ENCODE data around the gene ZNF280C. TPM values are rescaled to one million over a fixed set of nuclear protein-coding genes. Genes with fewer than 3 reads are reported as not detected.

The ZNF280C gene
- 1 to 10 TPM; 1.6 to 2.4 (median 2.1) TPM for total RNA-seq
- 0.86 TPM for polyA plus RNA-seq
- long read RNA-seq, donor 1, full-length matches to known transcripts = 1 of 2 reads
- long read RNA-seq, donor 1, partial matches to known transcripts = 0 of 2 reads
- long read RNA-seq, donor 1, other reads (novel, unspliced or antisense) = 1 of 2 reads
- long read RNA-seq, donor 2, full-length matches to known transcripts = 2 of 2 reads
- long read RNA-seq, donor 2, partial matches to known transcripts = 0 of 2 reads
- long read RNA-seq, donor 2, other reads (novel, unspliced or antisense) = 0 of 2 reads
- long read RNA-seq, donor 3, full-length matches to known transcripts = 2 of 4 reads
- long read RNA-seq, donor 3, partial matches to known transcripts = 0 of 4 reads
- long read RNA-seq, donor 3, other reads (novel, unspliced or antisense) = 2 of 4 reads
- long read RNA-seq, donor 4 = 0 reads

GRCh38 chrX:130268449-130269170 lies at the start of gene ZNF280C:
ZNF280C (minus strand) TSS chrX:130268899; CDS start chrX:130260449, 8,450 bp downstream.
- peaks cover 1% of the 10 kb centered on the region for H3K4me1 ChIP-seq (ENCODE audit: control insufficient read depth, insufficient read depth, low read length)
- H3K4me3 ChIP-seq (ENCODE audit: low read length) = peak within 1 kb of the TSS; percentile 87
- intact Hi-C loops (cut with DNase I) = no loop called here
- no peaks in the 10 kb centered on the region for H3K9me3 ChIP-seq (ENCODE audit: control insufficient read depth, low read length)
- DNase-seq (peak; percentile 92 to 95 (median 95)), ATAC-seq (peak; percentile 98)
- H3K27me3 ChIP-seq (ENCODE audit: control insufficient read depth, insufficient read depth) = no peaks in the 10 kb centered on the region
- 2% methylated on average over 59 of the region's 59 CpGs for WGBS
- peak within 1 kb of the TSS; percentile 89 for H3K27ac ChIP-seq (ENCODE audit: low read length)

GRCh38 chrX:130304587-130305368 lies 36.1 kb upstream of the ZNF280C start:
- H3K9me3 ChIP-seq (ENCODE audit: control insufficient read depth, low read length) = no peaks in the 10 kb centered on the region
- WGBS = 88% methylated on average over 5 of the region's 5 CpGs
- intact Hi-C loops (cut with DNase I) = no loop called here
- no peaks in the 10 kb centered on the region for H3K4me1 ChIP-seq (ENCODE audit: control insufficient read depth, insufficient read depth, low read length)
- no peak overlapping the region for H3K4me3 ChIP-seq (ENCODE audit: low read length)
- ATAC-seq (no peak), DNase-seq (no peak)
- H3K27me3 ChIP-seq (ENCODE audit: control insufficient read depth, insufficient read depth) = no peaks in the 10 kb centered on the region
- H3K27ac ChIP-seq (ENCODE audit: low read length) = no peak overlapping the region

- H3K4me1 ChIP-seq (ENCODE audit: control insufficient read depth, insufficient read depth, low read length) = no peaks in the 10 kb centered on the region
- DNase-seq (no peak), ATAC-seq (no peak)
- H3K4me3 ChIP-seq (ENCODE audit: low read length) = no peak overlapping the region
- 68% methylated on average over 1 of the region's 1 CpG for WGBS
- no peaks in the 10 kb centered on the region for H3K27me3 ChIP-seq (ENCODE audit: control insufficient read depth, insufficient read depth)
- no peaks in the 10 kb centered on the region for H3K9me3 ChIP-seq (ENCODE audit: control insufficient read depth, low read length)
- H3K27ac ChIP-seq (ENCODE audit: low read length) = no peak overlapping the region
- intact Hi-C loops (cut with DNase I) = no loop called here
These were observed 33.3 kb upstream of the ZNF280C start for GRCh38 chrX:130301977-130302376.

- DNase-seq (no peak), ATAC-seq (no peak)
- Histone ChIP-seq H3K4me1 (ENCODE audit: control insufficient read depth, insufficient read depth, low read length) (no peaks in the 10 kb centered on the region), H3K27ac (ENCODE audit: low read length) (no peak overlapping the region), H3K27me3 (ENCODE audit: control insufficient read depth, insufficient read depth) (no peaks in the 10 kb centered on the region), H3K9me3 (ENCODE audit: control insufficient read depth, low read length) (no peaks in the 10 kb centered on the region), H3K4me3 (ENCODE audit: low read length) (no peak overlapping the region)
- intact Hi-C loops (cut with DNase I) = no loop called here
- WGBS = 90% methylated on average over 1 of the region's 1 CpG
These were observed 32.7 kb upstream of the ZNF280C start for GRCh38 chrX:130301405-130301804.

- no peaks in the 10 kb centered on the region for H3K27me3 ChIP-seq (ENCODE audit: control insufficient read depth, insufficient read depth)
- ATAC-seq = no peak
- intact Hi-C loops (cut with DNase I) = no loop called here
- H3K9me3 ChIP-seq (ENCODE audit: control insufficient read depth, low read length) = no peaks in the 10 kb centered on the region
- H3K27ac ChIP-seq (ENCODE audit: low read length) = no peak overlapping the region
- 69% methylated on average over 2 of the region's 2 CpGs for WGBS
- H3K4me1 ChIP-seq (ENCODE audit: control insufficient read depth, insufficient read depth, low read length) = no peaks in the 10 kb centered on the region
- DNase-seq = no peak
- no peak overlapping the region for H3K4me3 ChIP-seq (ENCODE audit: low read length)
These were observed 31.2 kb upstream of the ZNF280C start for GRCh38 chrX:130300010-130300282.

GRCh38 chrX:130299279-130300009 lies 30.7 kb upstream of the ZNF280C start:
- no peak overlapping the region for H3K4me3 ChIP-seq (ENCODE audit: low read length)
- H3K9me3 ChIP-seq (ENCODE audit: control insufficient read depth, low read length) = no peaks in the 10 kb centered on the region
- intact Hi-C loops (cut with DNase I) = no loop called here
- DNase-seq = no peak
- H3K27me3 ChIP-seq (ENCODE audit: control insufficient read depth, insufficient read depth) = no peaks in the 10 kb centered on the region
- 76% methylated on average over 19 of the region's 19 CpGs for WGBS
- no peaks in the 10 kb centered on the region for H3K4me1 ChIP-seq (ENCODE audit: control insufficient read depth, insufficient read depth, low read length)
- no peak for ATAC-seq
- H3K27ac ChIP-seq (ENCODE audit: low read length) = no peak overlapping the region

GRCh38 chrX:130296743-130297142 lies 28.0 kb upstream of the ZNF280C start:
- no peak for ATAC-seq
- no peak for DNase-seq
- no peak overlapping the region for H3K4me3 ChIP-seq (ENCODE audit: low read length)
- H3K9me3 ChIP-seq (ENCODE audit: control insufficient read depth, low read length) = no peaks in the 10 kb centered on the region
- H3K27ac ChIP-seq (ENCODE audit: low read length) = no peak overlapping the region
- intact Hi-C loops (cut with DNase I) = no loop called here
- H3K27me3 ChIP-seq (ENCODE audit: control insufficient read depth, insufficient read depth) = no peaks in the 10 kb centered on the region
- H3K4me1 ChIP-seq (ENCODE audit: control insufficient read depth, insufficient read depth, low read length) = no peaks in the 10 kb centered on the region
- WGBS = 41% methylated on average over 2 of the region's 2 CpGs

- no peaks in the 10 kb centered on the region for H3K27me3 ChIP-seq (ENCODE audit: control insufficient read depth, insufficient read depth)
- H3K27ac ChIP-seq (ENCODE audit: low read length) = no peak overlapping the region
- WGBS = 62% methylated on average over 3 of the region's 3 CpGs
- DNase-seq (no peak), ATAC-seq (no peak)
- H3K4me1 ChIP-seq (ENCODE audit: control insufficient read depth, insufficient read depth, low read length) = no peaks in the 10 kb centered on the region
- no peak overlapping the region for H3K4me3 ChIP-seq (ENCODE audit: low read length)
- no peaks in the 10 kb centered on the region for H3K9me3 ChIP-seq (ENCODE audit: control insufficient read depth, low read length)
- intact Hi-C loops (cut with DNase I) = no loop called here
These were observed 27.6 kb upstream of the ZNF280C start for GRCh38 chrX:130296297-130296678.

GRCh38 chrX:130295519-130296296 lies 27.0 kb upstream of the ZNF280C start:
- Histone ChIP-seq H3K27ac (ENCODE audit: low read length) (no peak overlapping the region), H3K4me1 (ENCODE audit: control insufficient read depth, insufficient read depth, low read length) (no peaks in the 10 kb centered on the region), H3K27me3 (ENCODE audit: control insufficient read depth, insufficient read depth) (no peaks in the 10 kb centered on the region), H3K9me3 (ENCODE audit: control insufficient read depth, low read length) (no peaks in the 10 kb centered on the region), H3K4me3 (ENCODE audit: low read length) (no peak overlapping the region)
- ATAC-seq (no peak), DNase-seq (no peak)
- 75% methylated on average over 5 of the region's 5 CpGs for WGBS
- intact Hi-C loops (cut with DNase I) = no loop called here

- Histone ChIP-seq H3K9me3 (ENCODE audit: control insufficient read depth, low read length) (no peaks in the 10 kb centered on the region), H3K27ac (ENCODE audit: low read length) (no peak overlapping the region), H3K4me1 (ENCODE audit: control insufficient read depth, insufficient read depth, low read length) (no peaks in the 10 kb centered on the region), H3K27me3 (ENCODE audit: control insufficient read depth, insufficient read depth) (no peaks in the 10 kb centered on the region), H3K4me3 (ENCODE audit: low read length) (no peak overlapping the region)
- ATAC-seq (no peak), DNase-seq (no peak)
- WGBS = 88% methylated on average over 11 of the region's 11 CpGs
- intact Hi-C loops (cut with DNase I) = no loop called here
These were observed 18.5 kb upstream of the ZNF280C start for GRCh38 chrX:130287071-130287770.
